ENCODE data around the gene CAP2. TPM values are rescaled to one million over a fixed set of nuclear protein-coding genes. Genes with fewer than 3 reads are reported as not detected.

Gene CAP2, protein sequence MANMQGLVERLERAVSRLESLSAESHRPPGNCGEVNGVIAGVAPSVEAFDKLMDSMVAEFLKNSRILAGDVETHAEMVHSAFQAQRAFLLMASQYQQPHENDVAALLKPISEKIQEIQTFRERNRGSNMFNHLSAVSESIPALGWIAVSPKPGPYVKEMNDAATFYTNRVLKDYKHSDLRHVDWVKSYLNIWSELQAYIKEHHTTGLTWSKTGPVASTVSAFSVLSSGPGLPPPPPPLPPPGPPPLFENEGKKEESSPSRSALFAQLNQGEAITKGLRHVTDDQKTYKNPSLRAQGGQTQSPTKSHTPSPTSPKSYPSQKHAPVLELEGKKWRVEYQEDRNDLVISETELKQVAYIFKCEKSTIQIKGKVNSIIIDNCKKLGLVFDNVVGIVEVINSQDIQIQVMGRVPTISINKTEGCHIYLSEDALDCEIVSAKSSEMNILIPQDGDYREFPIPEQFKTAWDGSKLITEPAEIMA
- 29.5 and 35.9 TPM in 2 replicates for total RNA-seq (2014; rRNA removed; shearing (Covaris generic))

- DNase-seq (ENCODE audit: low read depth): peak; percentile 84
Observed at GRCh38 chr6:17392978-17393891, at the start of gene CAP2. CAP2 (plus strand) TSS chr6:17393595; CDS start chr6:17421556, 27,961 bp downstream.

DNA sequence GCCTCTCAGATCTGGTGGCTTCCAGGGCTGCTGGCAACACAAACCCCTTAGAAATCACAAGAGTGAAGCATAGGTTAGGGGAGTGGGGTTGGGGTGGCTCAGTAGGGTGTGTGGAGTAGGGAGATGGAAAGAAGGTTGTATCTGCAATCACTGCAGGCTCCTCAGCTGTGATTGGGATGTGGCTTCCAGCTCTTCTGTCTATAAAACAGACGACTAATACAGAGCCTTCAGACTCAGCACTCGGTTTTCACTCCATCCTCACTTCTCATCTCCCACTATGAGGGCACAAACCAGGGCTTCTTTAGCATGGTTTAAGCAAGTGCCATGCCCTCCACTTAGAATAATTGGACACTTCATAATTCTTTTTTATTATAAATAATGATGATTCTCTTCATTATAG, 46.4 kb upstream of the CAP2 start:
- DNase-seq (ENCODE audit: low read depth): no peak

GRCh38 chr6:17349427-17349826, 44.0 kb upstream of the CAP2 start:
- DNase-seq (ENCODE audit: low read depth): peak; percentile 35

DNA sequence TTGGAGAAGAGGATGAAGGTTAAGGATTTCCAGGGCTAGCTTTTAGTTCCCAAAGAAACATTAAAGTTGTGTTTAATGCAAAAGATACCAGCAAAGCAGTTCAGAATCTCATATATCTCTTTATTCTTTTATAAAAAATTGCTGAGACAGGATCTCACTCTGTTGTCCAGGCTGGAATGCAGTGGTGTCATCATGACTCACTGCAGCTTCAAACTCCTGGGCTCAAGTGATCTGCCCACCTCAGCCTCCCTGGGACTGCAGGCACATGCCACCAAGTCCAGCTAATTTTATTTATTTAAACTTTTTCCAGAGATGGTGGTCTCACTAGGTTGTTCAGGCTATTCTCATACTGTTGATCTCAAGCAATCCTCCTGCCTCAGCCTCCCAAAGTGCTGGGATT, 41.1 kb upstream of the CAP2 start:
- peak; percentile 18 for DNase-seq (ENCODE audit: low read depth)

DNA sequence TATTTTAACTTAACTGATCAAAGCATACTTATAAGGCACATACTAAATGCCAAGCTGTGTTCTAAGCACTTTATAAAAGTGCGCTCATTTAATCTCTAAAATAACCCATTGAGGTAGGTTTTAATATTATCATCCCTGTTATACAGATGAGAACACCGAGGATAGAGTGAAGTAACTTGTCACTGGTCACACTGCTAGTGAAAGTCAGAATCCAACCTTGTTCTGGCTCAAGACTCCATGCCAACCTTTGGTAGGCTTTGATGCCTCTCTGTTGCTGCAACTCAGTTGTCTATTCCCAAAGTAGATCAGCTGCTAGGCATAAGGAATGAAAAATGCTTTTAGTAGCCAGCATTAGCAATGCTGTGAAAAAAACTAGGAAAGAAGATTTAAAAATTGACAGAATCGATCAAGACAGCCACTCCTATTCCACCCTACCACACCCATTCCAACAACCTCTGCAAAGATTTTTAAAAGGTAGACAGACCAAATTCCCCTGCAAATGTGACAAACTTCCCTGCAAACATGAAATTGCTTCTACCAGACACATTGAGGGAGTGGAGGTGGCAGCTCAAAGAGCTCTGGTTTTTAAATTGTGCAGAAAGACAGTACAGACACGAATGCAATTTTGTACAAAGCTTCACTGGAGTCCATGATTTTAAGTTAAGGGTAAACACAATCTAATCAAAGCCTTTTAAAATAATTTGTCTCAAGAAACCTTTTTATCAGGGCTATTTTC, 39.8 kb upstream of the CAP2 start:
- DNase-seq (ENCODE audit: low read depth): no peak

- DNase-seq (ENCODE audit: low read depth): no peak
Observed at GRCh38 chr6:17354700-17355403, 38.5 kb upstream of the CAP2 start.

- DNase-seq (ENCODE audit: low read depth): no peak
Observed at GRCh38 chr6:17355404-17355774, 38.0 kb upstream of the CAP2 start.

DNA sequence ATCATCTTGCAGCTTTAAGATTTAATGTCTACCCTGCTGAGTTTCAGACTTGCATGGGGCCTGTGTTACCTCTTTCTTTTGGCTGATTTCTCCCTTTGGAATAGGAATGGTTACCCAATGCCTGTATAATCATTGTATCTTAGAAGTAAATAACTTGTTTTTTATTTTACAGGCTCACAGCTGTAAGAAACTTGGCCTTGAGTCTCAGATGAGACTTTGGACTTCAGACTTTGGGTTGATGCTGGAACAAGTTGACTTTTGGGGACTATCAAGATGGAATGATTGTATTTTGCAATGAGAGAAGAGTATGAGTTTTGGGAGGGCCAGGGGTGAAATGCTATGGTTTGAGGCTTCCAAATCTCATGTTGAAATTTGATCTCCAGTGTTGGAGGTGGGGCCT, 34.9 kb upstream of the CAP2 start:
- no peak for DNase-seq (ENCODE audit: low read depth)

GRCh38 chr6:17360564-17360963, 32.8 kb upstream of the CAP2 start:
- no peak for DNase-seq (ENCODE audit: low read depth)

DNA sequence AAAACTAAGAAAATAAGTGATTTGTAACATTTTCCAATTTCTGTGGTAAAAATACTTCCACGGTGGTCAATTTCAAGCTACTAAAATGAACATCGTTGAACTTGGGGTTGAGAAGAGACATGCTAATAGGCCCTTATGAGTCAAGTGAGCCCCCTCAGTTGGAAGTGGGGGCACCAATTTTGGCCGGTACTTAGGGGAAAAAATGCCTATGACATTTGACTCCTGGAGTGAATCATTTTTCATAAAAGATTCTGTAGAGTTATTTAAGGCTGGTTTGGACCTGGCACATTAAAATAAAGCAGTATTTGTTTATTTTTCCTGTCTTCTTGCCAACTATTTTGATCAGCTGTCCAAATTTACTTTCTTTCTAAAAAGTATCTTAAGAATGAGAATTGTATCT, 32.4 kb upstream of the CAP2 start:
- DNase-seq (ENCODE audit: low read depth): no peak

DNA sequence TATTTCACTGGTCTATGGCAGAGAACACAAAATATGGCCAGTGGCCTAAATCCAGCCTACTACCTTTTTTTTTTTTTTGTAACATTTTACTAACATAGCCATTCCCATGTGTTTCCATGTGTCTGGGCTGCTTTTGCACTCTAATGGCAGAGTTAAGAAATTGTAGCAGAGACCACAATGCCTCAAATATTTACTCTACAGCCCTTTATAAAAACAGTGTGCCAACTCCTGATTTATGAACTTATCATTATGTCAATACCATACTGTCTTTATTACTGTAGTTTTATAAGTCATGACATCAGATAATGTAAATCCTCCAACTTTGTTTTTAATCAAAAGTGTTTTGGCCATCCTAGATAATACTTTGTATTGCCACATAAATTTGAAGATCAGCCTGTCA, 27.4 kb upstream of the CAP2 start:
- no peak for DNase-seq (ENCODE audit: low read depth)

GRCh38 chr6:17367868-17368267, 25.5 kb upstream of the CAP2 start:
- DNase-seq (ENCODE audit: low read depth): no peak

- peak; percentile 66 for DNase-seq (ENCODE audit: low read depth)
Observed at GRCh38 chr6:17381424-17382147, 11.8 kb upstream of the CAP2 start.

- peak; percentile 43 for DNase-seq (ENCODE audit: low read depth)
Observed at GRCh38 chr6:17385660-17386059, 7.7 kb upstream of the CAP2 start.

DNA sequence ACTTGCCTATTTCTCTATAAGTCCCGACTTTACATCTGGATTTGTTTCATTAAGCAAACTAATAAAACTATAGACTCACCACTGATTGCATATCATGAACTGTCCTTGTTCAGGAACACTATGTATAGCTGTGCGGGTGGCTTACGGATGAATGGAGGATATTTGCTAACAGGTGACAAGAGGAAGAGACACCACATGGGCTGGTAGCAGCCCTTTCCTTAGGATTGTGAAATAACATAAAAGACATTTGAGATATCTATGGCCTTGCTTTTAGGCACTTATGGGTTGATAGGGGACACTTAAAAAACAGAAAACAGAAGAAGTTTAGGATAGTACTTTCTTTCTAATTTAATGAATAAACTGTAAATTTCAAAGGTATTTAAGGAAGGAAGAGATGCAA, 5.0 kb upstream of the CAP2 start:
- DNase-seq (ENCODE audit: low read depth): no peak

- DNase-seq (ENCODE audit: low read depth): peak; percentile 24
Observed at GRCh38 chr6:17389274-17389847, 4.0 kb upstream of the CAP2 start.

GRCh38 chr6:17390276-17390675, 3.1 kb upstream of the CAP2 start:
- DNase-seq (ENCODE audit: low read depth): no peak

- no peak for DNase-seq (ENCODE audit: low read depth)
Observed at GRCh38 chr6:17391976-17392375, 1.4 kb upstream of the CAP2 start.

DNA sequence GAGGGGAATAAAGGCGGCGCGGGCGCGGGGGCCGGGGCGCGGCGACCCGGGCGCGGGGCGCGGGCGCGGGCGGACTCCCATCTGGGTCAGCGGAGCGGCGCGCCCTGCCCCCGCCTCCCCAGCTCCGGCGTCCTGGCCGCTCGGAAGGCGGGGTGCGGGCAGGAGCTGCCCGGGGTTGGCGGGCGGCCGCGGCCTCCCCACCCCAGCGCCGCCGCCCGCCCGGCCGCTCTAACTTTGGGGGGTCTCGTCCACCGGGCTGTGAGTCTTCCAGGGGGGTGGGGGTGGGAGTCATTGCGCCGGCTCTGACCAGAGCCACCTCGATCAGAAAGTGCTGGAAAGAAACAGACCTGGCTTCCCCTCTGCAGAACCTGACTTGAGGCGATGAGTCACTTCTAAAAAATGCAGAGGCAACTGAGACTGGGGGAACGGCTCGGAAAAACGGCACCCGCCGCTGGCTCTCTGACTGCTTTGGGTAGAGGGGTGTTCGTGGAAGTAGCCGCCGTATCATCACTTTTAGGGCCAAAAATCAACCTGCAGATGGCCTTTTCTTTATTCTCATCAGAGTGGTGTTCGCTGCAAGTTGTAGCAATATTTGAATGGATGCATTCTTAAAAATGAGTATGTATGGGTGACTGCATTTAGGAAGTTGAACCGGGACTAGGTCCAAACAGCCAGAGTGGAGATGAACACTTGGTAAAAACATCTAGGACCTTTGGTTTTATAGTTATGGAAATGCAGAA, 667 bp downstream of the CAP2 start:
- peak; percentile 83 for DNase-seq (ENCODE audit: low read depth)

- no peak for DNase-seq (ENCODE audit: low read depth)
Observed at GRCh38 chr6:17395112-17395511, 1.7 kb downstream of the CAP2 start.
